NB4 (cell line): ENCODE data around the gene F13A1.

ENCODE experiments used
- POLR2A ChIP-seq: IDR thresholded peaks from 2 replicates; pipeline ENCODE4 v1.6.1; 2011; ENCODE audit warnings: mild to moderate bottlenecking; ENCODE audit not compliant: insufficient read length; ENCODE audit errors: extremely low read depth
- TF ChIP-seq, protein P1 (sequence below): IDR thresholded peaks from one replicate; pipeline ENCODE4 v1.5.1; 2012; ENCODE audit warnings: low read depth, low read length

DNA sequence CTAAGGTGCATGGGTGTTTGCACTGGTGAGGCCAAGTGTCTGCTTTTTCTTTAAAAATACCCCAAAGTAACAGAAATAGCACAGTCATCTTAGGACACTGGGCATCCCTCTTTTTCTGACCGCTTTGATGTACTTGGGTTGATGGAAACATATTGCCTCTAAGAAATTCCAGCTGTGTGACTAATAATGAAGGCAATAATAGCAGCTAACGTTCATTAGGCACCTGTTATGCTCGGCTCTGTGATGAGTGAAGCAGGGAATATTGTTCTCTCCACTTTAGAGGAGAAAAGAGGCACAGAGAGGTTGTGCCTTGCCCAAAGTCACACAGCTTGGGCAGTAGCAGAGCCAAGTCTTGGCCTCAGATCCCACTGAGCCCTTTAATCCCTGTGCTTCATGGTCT lies 100.7 kb downstream of the F13A1 start:
- TF ChIP-seq, protein P1, sequence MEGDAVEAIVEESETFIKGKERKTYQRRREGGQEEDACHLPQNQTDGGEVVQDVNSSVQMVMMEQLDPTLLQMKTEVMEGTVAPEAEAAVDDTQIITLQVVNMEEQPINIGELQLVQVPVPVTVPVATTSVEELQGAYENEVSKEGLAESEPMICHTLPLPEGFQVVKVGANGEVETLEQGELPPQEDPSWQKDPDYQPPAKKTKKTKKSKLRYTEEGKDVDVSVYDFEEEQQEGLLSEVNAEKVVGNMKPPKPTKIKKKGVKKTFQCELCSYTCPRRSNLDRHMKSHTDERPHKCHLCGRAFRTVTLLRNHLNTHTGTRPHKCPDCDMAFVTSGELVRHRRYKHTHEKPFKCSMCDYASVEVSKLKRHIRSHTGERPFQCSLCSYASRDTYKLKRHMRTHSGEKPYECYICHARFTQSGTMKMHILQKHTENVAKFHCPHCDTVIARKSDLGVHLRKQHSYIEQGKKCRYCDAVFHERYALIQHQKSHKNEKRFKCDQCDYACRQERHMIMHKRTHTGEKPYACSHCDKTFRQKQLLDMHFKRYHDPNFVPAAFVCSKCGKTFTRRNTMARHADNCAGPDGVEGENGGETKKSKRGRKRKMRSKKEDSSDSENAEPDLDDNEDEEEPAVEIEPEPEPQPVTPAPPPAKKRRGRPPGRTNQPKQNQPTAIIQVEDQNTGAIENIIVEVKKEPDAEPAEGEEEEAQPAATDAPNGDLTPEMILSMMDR = no peak
- no peak for TF ChIP-seq POLR2A
